Mammary epithelial cell (primary cell): ENCODE data around the gene TBC1D14.

Experiments used
- CTCF ChIP-seq, 2 donors: IDR thresholded peaks in 1 of 2; conservative IDR thresholded peaks in 1 of 2; 2 replicates each; pipeline ENCODE4 v1.5.1; 2011 to 2012; ENCODE audit warnings: inconsistent platforms in 2 of 2, low read length in 2 of 2, mild to moderate bottlenecking in 2 of 2, control low read depth in 1 of 2, low read depth in 1 of 2; ENCODE audit not compliant: insufficient read depth in 1 of 2; ENCODE audit errors: extremely low read depth in 1 of 2
- EZH2 ChIP-seq: IDR thresholded peaks from 2 replicates; pipeline ENCODE4 v1.6.1; 2012; ENCODE audit warnings: low read length, inconsistent platforms, borderline replicate concordance

GRCh38 chr4:6888506-6889071 lies 21.0 kb upstream of the TBC1D14 start:
- no peak for TF ChIP-seq CTCF (conservative IDR thresholded peaks at IDR 0.05 in 1 of 2, IDR thresholded peaks at IDR 0.05 in 1 of 2; ENCODE audit: extremely low read depth in 1 of 2, insufficient read depth in 1 of 2, low read depth in 1 of 2, low read length in 2 of 2)
- no peak for TF ChIP-seq EZH2
